Pons (tissue), 1 donor: ENCODE data around the gene PPFIA1.
"Not testable (repeated sequence)": the region's sequence is repeated elsewhere in the genome, so short reads cannot be mapped to it uniquely, and the experiment has no call there.

Source experiments
- DNase-seq: peaks from one replicate; pipeline ENCODE4 v3.0.0-alpha.2; 2016; ENCODE audit warnings: low spot score

PPFIA1 gene

GRCh38 chr11:70394211-70394950 lies 123.9 kb downstream of the PPFIA1 start:
- DNase-seq = no peak

- no peak for DNase-seq
Observed at GRCh38 chr11:70397336-70397982, 127.0 kb downstream of the PPFIA1 start.

- DNase-seq = peak; percentile 69
Observed at GRCh38 chr11:70397983-70398833, 127.7 kb downstream of the PPFIA1 start, which contains the start of gene CTTN. TSS of gene CTTN (plus strand) at chr11:70398529. CDS start at chr11:70407298, 8,769 bp downstream.

- no peak for DNase-seq
Observed at GRCh38 chr11:70398834-70399680, 128.6 kb downstream of the PPFIA1 start.

GRCh38 chr11:70399681-70400112 lies 129.2 kb downstream of the PPFIA1 start:
- DNase-seq = peak; percentile 65

GRCh38 chr11:70400643-70401042 lies 130.2 kb downstream of the PPFIA1 start:
- no peak for DNase-seq

- DNase-seq = no peak
Observed at GRCh38 chr11:70402016-70402415, 131.5 kb downstream of the PPFIA1 start.

GRCh38 chr11:70402685-70403084 lies 132.2 kb downstream of the PPFIA1 start:
- DNase-seq = no peak

GRCh38 chr11:70404244-70404643 lies 133.8 kb downstream of the PPFIA1 start:
- DNase-seq = no peak

GRCh38 chr11:70405679-70406395 lies 135.3 kb downstream of the PPFIA1 start:
- peak; percentile 29 for DNase-seq

GRCh38 chr11:70407121-70407520 lies 136.6 kb downstream of the PPFIA1 start:
- DNase-seq = no peak

- DNase-seq = no peak
Observed at GRCh38 chr11:70407814-70408213, 137.3 kb downstream of the PPFIA1 start.

GRCh38 chr11:70408326-70408725 lies 137.8 kb downstream of the PPFIA1 start:
- not testable (repeated sequence) for DNase-seq

- DNase-seq = no peak
Observed at GRCh38 chr11:70409437-70409836, 138.9 kb downstream of the PPFIA1 start.

GRCh38 chr11:70409871-70410270 lies 139.4 kb downstream of the PPFIA1 start:
- no peak for DNase-seq

GRCh38 chr11:70410276-70411205 lies 140.1 kb downstream of the PPFIA1 start:
- peak; percentile 79 for DNase-seq

- no peak for DNase-seq
Observed at GRCh38 chr11:70411713-70412452, 141.4 kb downstream of the PPFIA1 start.

- DNase-seq = no peak
Observed at GRCh38 chr11:70413151-70413550, 142.7 kb downstream of the PPFIA1 start.
